Measurements from ENCODE around the gene CTNNAL1.

CTNNAL1 gene

DNA sequence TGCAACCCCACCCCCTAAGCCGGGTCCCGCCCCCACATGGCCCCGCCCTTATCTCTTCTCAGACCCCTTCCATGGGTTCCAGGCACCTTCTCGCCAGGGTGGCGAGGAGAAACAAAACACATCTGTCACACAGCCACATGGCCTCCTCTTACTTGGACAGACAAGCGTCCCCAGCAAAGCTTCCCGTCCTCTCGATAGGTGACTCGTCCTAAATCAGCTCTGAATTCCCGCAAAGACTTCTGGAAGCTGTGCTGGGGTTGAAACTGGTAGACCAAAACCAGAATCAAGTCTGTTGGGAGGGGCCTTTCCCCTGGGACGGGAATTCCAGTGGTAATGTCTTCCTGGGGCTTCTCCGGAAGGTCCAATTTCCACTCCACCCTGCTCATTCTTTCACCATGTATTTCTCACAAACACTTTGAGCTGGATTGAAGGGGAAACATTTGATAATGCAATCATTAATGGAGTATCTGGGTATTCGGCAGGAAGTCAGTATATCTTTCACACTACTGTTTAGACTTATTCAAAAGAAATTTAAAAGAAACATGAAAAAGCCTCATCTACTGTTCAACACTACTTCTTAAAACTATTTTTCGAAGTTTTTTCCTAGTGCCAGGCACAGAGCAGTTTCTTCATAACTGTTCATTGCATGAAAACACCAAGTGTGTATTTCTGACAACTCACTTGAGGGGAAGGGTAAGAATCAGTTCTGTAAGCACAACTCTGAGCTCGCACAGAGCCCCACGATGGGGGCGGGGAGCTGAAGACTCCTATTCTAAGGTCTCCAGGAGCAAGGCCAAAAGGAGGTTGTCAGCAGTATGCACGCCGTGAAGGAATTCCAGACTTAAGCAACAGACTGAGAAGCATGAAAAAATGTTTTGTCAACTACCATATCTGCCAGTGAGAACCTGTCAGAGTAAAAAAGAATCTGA is 644 bp upstream of the CTNNAL1 start:
- Mint-ChIP-seq H3K36me3 (peaks cover 2% of the 10 kb centered on the region), H3K27ac (peak overlapping the region; percentile 69), H3K4me3 (peak overlapping the region; percentile 90), H3K9me3 (no peaks in the 10 kb centered on the region), H3K27me3 (peaks cover 3% of the 10 kb centered on the region), H3K4me1 (peaks cover 37% of the 10 kb centered on the region)

- peak overlapping the region; percentile 92 for H3K27ac Mint-ChIP-seq
- peak overlapping the region; percentile 97 for H3K4me3 Mint-ChIP-seq
- H3K27me3 Mint-ChIP-seq = peaks cover 3% of the 10 kb centered on the region
- H3K4me1 Mint-ChIP-seq = peaks cover 37% of the 10 kb centered on the region
- peaks cover 2% of the 10 kb centered on the region for H3K36me3 Mint-ChIP-seq
- no peaks in the 10 kb centered on the region for H3K9me3 Mint-ChIP-seq
Measured at GRCh38 chr9:109012009-109012875, 1.1 kb downstream of the CTNNAL1 start.

GRCh38 chr9:109011231-109011671 is 2.0 kb downstream of the CTNNAL1 start:
- H3K4me3 Mint-ChIP-seq = peak overlapping the region; percentile 97

GRCh38 chr9:109010746-109011145 is 2.6 kb downstream of the CTNNAL1 start:
- Mint-ChIP-seq H3K27me3 (peaks cover 3% of the 10 kb centered on the region), H3K4me3 (peak overlapping the region; percentile 56), H3K4me1 (peaks cover 37% of the 10 kb centered on the region), H3K27ac (peak overlapping the region; percentile 38), H3K9me3 (no peaks in the 10 kb centered on the region), H3K36me3 (peaks cover 2% of the 10 kb centered on the region)

More at GRCh38 chr9:109011231-109011671, 2.0 kb downstream of the CTNNAL1 start:
- Mint-ChIP-seq H3K36me3 (peaks cover 2% of the 10 kb centered on the region), H3K27ac (peak overlapping the region; percentile 38), H3K9me3 (no peaks in the 10 kb centered on the region), H3K4me1 (peaks cover 37% of the 10 kb centered on the region), H3K27me3 (peaks cover 3% of the 10 kb centered on the region)

- Mint-ChIP-seq H3K4me1 (peaks cover 14% of the 10 kb centered on the region), H3K4me3 (no peak overlapping the region)
Measured at GRCh38 chr9:109005678-109006077, 7.6 kb downstream of the CTNNAL1 start.

DNA sequence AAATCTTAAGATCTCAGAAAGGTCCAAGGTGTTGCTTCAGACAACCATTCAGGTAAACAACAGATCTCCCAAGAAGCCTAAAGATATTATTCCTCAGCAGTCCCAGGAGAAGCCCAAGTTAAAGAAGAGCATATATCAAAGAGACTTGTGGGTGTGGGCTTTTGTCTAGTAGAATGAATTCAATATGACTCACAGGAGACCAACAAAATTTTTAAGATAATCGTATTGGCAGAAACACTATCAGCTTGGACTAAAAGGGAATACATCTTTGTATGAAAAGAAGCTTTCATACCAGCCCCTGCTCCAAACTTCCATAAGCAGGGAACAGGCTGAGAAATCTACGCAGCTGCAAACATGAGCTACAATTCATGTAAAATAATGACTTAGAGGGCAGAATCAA is 10.2 kb downstream of the CTNNAL1 start:
- H3K36me3 Mint-ChIP-seq = peaks cover 7% of the 10 kb centered on the region
- H3K9me3 Mint-ChIP-seq = peaks cover 18% of the 10 kb centered on the region
- H3K27ac Mint-ChIP-seq = no peak overlapping the region
- peaks cover 9% of the 10 kb centered on the region for H3K4me1 Mint-ChIP-seq
- no peak overlapping the region for H3K4me3 Mint-ChIP-seq
- H3K27me3 Mint-ChIP-seq = no peaks in the 10 kb centered on the region

More at GRCh38 chr9:109005678-109006077, 7.6 kb downstream of the CTNNAL1 start:
- Mint-ChIP-seq H3K36me3 (peaks cover 9% of the 10 kb centered on the region), H3K9me3 (peaks cover 18% of the 10 kb centered on the region), H3K27ac (no peak overlapping the region), H3K27me3 (peaks cover 3% of the 10 kb centered on the region)

GRCh38 chr9:109002141-109002540 is 11.2 kb downstream of the CTNNAL1 start:
- H3K4me1 Mint-ChIP-seq = peaks cover 11% of the 10 kb centered on the region
- no peaks in the 10 kb centered on the region for H3K27me3 Mint-ChIP-seq
- no peak overlapping the region for H3K27ac Mint-ChIP-seq
- H3K9me3 Mint-ChIP-seq = peaks cover 18% of the 10 kb centered on the region
- H3K36me3 Mint-ChIP-seq = peaks cover 7% of the 10 kb centered on the region
- no peak overlapping the region for H3K4me3 Mint-ChIP-seq

- no peaks in the 10 kb centered on the region for H3K27me3 Mint-ChIP-seq
- H3K27ac Mint-ChIP-seq = no peak overlapping the region
- H3K9me3 Mint-ChIP-seq = peaks cover 18% of the 10 kb centered on the region
- H3K4me1 Mint-ChIP-seq = peaks cover 13% of the 10 kb centered on the region
- peaks cover 7% of the 10 kb centered on the region for H3K36me3 Mint-ChIP-seq
- no peak overlapping the region for H3K4me3 Mint-ChIP-seq
Measured at GRCh38 chr9:109001275-109001676, 12.0 kb downstream of the CTNNAL1 start.

DNA sequence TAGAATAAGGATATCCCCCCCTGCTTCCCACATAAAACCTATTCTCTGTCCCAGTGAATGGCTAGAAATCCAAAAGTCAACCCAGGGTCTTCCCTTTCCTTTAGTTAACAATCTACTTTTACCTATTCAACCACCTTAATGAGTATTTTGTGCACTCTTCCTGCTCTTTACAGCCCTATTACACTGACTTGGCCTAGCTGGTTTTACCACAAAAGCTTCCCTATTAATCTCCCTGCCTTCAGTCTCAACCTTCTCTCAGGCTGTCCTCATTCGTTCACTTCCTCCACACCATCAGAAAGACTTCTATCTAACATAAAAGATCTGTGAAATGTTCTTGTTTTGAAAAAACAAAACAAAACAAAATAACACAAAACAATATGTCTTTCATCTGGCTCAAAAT is 16.2 kb downstream of the CTNNAL1 start:
- Mint-ChIP-seq H3K27me3 (no peaks in the 10 kb centered on the region), H3K9me3 (peaks cover under 1% of the 10 kb centered on the region), H3K36me3 (peaks cover 1% of the 10 kb centered on the region), H3K27ac (no peak overlapping the region), H3K4me3 (no peak overlapping the region), H3K4me1 (peaks cover 22% of the 10 kb centered on the region)

GRCh38 chr9:108996643-108997042 is 16.7 kb downstream of the CTNNAL1 start:
- H3K27ac Mint-ChIP-seq = no peak overlapping the region
- no peaks in the 10 kb centered on the region for H3K27me3 Mint-ChIP-seq
- peaks cover 1% of the 10 kb centered on the region for H3K36me3 Mint-ChIP-seq
- no peak overlapping the region for H3K4me3 Mint-ChIP-seq
- no peaks in the 10 kb centered on the region for H3K9me3 Mint-ChIP-seq
- H3K4me1 Mint-ChIP-seq = peaks cover 22% of the 10 kb centered on the region

DNA sequence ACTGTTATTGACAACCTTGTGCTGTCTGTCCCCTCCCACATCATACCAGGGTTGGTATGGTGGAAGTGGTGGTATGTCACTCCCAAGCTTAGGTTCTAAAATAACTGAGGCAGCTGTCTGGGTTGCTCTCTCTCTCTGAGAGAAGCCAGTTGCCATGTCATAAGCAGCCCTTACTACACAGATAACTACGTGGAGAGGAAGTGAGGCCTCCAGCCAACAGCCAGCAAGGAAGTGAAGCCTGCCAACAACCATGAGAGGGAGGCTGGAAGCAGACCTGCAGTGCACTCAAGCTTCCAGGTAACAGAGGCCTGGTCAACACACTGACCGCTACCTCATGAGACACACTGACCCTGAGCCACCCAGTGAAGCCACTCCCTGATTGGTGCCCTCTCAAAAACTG is 18.6 kb downstream of the CTNNAL1 start:
- H3K9me3 Mint-ChIP-seq = no peaks in the 10 kb centered on the region
- H3K4me1 Mint-ChIP-seq = peaks cover 13% of the 10 kb centered on the region
- no peak overlapping the region for H3K27ac Mint-ChIP-seq
- no peaks in the 10 kb centered on the region for H3K27me3 Mint-ChIP-seq
- peaks cover 4% of the 10 kb centered on the region for H3K36me3 Mint-ChIP-seq
- H3K4me3 Mint-ChIP-seq = no peak overlapping the region

- Mint-ChIP-seq H3K27me3 (no peaks in the 10 kb centered on the region), H3K4me1 (peaks cover 9% of the 10 kb centered on the region), H3K9me3 (no peaks in the 10 kb centered on the region), H3K36me3 (peaks cover 6% of the 10 kb centered on the region), H3K4me3 (no peak overlapping the region), H3K27ac (no peak overlapping the region)
Measured at GRCh38 chr9:108991479-108991878, 21.8 kb downstream of the CTNNAL1 start.

- Mint-ChIP-seq H3K27me3 (no peaks in the 10 kb centered on the region), H3K4me3 (no peak overlapping the region), H3K27ac (no peak overlapping the region), H3K36me3 (no peaks in the 10 kb centered on the region), H3K9me3 (no peaks in the 10 kb centered on the region), H3K4me1 (no peaks in the 10 kb centered on the region)
Measured at GRCh38 chr9:108983885-108984284, 29.4 kb downstream of the CTNNAL1 start.

- Mint-ChIP-seq H3K36me3 (no peaks in the 10 kb centered on the region), H3K27me3 (no peaks in the 10 kb centered on the region), H3K9me3 (no peaks in the 10 kb centered on the region), H3K27ac (no peak overlapping the region), H3K4me3 (no peak overlapping the region), H3K4me1 (no peaks in the 10 kb centered on the region)
Measured at GRCh38 chr9:108980893-108981292, 32.4 kb downstream of the CTNNAL1 start.

DNA sequence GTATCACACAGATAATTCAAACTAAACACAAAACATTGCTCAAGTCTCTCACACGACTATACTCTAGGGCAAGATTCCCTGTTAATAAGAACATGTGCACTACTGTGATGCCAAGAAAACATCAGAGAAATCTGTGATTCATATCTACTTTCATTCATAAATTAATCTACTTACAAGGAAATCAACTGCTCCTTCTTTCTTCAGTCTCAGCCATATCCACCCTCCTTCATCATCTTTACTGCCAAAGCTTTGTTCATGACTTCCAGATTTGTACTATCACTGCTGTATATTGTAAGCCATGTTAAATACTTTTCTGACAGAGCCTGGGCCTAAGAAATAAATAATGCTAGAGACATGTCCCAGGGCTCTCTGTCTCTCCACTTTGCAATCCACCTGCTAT is 35.1 kb downstream of the CTNNAL1 start:
- Mint-ChIP-seq H3K36me3 (no peaks in the 10 kb centered on the region), H3K4me3 (no peak overlapping the region), H3K27me3 (no peaks in the 10 kb centered on the region), H3K27ac (no peak overlapping the region), H3K4me1 (no peaks in the 10 kb centered on the region), H3K9me3 (no peaks in the 10 kb centered on the region)

DNA sequence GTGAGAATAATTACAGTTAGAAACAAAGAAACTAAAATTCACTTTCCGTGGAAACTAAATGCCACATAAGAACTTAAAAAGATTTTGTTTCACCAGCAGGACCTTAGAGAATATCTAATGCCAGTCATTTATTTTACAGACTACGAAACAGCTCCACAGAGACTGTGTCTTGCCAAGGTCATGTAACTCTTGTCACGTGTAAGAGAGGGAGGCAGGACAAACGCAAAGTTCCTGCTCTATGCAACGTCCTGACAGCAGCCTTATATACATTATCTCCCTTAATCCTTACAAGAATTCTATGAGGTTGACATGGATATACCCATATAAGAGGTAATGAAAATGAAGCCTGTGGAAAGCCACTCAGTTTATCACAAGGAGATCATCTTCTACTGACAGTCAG is 39.4 kb downstream of the CTNNAL1 start:
- H3K27ac Mint-ChIP-seq = no peak overlapping the region
- H3K4me3 Mint-ChIP-seq = no peak overlapping the region
- H3K27me3 Mint-ChIP-seq = no peaks in the 10 kb centered on the region
- H3K9me3 Mint-ChIP-seq = peaks cover 8% of the 10 kb centered on the region
- H3K4me1 Mint-ChIP-seq = no peaks in the 10 kb centered on the region
- H3K36me3 Mint-ChIP-seq = peaks cover 3% of the 10 kb centered on the region
